A549 (cell line): ENCODE measurements around the gene FOSL2.

Experiments used
- CEBPB ChIP-seq, 2 experiments: fragments of >200 bp in 1 of 2; sonication (Bioruptor Twin) in 1 of 2; formaldehyde crosslinking in 1 of 2; IDR thresholded peaks; 2 replicates each; pipeline ENCODE4 v1.6.1; 2012 to 2016
- FOSB ChIP-seq: fragments of 250-450 bp; sonication (Bioruptor Pico); IDR thresholded peaks from 2 replicates; pipeline ENCODE4 v1.5.0; 2020; ENCODE audit warnings: mild to moderate bottlenecking, moderate library complexity
- NR3C1 ChIP-seq: fragments of >200 bp; sonication (Bioruptor Twin); formaldehyde crosslinking; IDR thresholded peaks from 3 replicates; pipeline ENCODE4 v1.6.1; 2017
- SMC3 ChIP-seq: fragments of >200 bp; sonication (Bioruptor Twin); formaldehyde crosslinking; IDR thresholded peaks from 3 replicates; pipeline ENCODE4 v1.6.1; 2018; ENCODE audit warnings: inconsistent platforms
- TF ChIP-seq, protein P1 (sequence below): fragments of >200 bp; sonication (Bioruptor Twin); formaldehyde crosslinking; IDR thresholded peaks from 3 replicates; pipeline ENCODE4 v1.5.1; 2016
- TF ChIP-seq, protein P2 (sequence below): IDR thresholded peaks from 2 replicates; pipeline ENCODE4 v1.6.1; 2012
- TF ChIP-seq, protein P3 (sequence below): fragments of 200-600 bp; sonication (generic); IDR thresholded peaks from 2 replicates; pipeline ENCODE4 v1.6.1; 2016; ENCODE audit warnings: antibody characterized with exemption, mild to moderate bottlenecking, moderate library complexity

DNA sequence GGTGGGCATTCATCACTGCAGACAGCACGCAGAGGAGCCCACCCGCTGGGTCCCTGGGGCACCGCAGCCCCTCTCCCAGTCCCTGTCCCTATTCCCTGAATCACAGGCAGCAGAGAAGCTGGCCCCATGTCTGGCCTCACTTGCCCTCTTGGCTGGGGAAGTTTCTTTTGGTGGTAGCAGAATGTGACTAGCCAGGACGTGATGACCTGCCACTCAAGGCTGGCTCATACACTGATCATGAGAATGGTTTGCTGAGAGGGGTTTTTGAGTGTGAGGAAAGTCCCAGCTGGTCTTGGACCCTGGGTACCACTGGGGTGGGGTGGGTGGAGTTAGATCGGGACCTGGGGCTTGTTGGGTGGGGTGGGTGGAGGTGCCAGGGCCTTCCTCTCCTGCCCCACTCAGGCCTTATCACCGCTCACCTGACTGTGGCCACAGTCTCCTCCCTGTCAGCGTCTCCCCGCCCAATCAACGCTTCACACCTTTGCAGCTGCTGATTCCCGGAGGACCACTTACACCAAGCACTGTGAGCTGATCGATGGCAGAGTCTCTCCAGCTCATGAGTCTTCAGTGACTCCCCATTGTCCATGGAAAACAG is 28.9 kb upstream of the FOSL2 start:
- TF ChIP-seq, protein P1, sequence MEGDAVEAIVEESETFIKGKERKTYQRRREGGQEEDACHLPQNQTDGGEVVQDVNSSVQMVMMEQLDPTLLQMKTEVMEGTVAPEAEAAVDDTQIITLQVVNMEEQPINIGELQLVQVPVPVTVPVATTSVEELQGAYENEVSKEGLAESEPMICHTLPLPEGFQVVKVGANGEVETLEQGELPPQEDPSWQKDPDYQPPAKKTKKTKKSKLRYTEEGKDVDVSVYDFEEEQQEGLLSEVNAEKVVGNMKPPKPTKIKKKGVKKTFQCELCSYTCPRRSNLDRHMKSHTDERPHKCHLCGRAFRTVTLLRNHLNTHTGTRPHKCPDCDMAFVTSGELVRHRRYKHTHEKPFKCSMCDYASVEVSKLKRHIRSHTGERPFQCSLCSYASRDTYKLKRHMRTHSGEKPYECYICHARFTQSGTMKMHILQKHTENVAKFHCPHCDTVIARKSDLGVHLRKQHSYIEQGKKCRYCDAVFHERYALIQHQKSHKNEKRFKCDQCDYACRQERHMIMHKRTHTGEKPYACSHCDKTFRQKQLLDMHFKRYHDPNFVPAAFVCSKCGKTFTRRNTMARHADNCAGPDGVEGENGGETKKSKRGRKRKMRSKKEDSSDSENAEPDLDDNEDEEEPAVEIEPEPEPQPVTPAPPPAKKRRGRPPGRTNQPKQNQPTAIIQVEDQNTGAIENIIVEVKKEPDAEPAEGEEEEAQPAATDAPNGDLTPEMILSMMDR, result no peak
- TF ChIP-seq, protein P2, sequence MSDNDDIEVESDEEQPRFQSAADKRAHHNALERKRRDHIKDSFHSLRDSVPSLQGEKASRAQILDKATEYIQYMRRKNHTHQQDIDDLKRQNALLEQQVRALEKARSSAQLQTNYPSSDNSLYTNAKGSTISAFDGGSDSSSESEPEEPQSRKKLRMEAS, result no peak
- TF ChIP-seq NR3C1 (no peak), SMC3 (no peak), CEBPB (IDR thresholded peaks at IDR 0.05) (no peak), FOSB (CRISPR knock-in tag) (no peak)
- TF ChIP-seq, protein P3, sequence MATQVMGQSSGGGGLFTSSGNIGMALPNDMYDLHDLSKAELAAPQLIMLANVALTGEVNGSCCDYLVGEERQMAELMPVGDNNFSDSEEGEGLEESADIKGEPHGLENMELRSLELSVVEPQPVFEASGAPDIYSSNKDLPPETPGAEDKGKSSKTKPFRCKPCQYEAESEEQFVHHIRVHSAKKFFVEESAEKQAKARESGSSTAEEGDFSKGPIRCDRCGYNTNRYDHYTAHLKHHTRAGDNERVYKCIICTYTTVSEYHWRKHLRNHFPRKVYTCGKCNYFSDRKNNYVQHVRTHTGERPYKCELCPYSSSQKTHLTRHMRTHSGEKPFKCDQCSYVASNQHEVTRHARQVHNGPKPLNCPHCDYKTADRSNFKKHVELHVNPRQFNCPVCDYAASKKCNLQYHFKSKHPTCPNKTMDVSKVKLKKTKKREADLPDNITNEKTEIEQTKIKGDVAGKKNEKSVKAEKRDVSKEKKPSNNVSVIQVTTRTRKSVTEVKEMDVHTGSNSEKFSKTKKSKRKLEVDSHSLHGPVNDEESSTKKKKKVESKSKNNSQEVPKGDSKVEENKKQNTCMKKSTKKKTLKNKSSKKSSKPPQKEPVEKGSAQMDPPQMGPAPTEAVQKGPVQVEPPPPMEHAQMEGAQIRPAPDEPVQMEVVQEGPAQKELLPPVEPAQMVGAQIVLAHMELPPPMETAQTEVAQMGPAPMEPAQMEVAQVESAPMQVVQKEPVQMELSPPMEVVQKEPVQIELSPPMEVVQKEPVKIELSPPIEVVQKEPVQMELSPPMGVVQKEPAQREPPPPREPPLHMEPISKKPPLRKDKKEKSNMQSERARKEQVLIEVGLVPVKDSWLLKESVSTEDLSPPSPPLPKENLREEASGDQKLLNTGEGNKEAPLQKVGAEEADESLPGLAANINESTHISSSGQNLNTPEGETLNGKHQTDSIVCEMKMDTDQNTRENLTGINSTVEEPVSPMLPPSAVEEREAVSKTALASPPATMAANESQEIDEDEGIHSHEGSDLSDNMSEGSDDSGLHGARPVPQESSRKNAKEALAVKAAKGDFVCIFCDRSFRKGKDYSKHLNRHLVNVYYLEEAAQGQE, result no peak
